DND-41 (cell line): ENCODE data around the gene SAMD8.
"Not testable (repeated sequence)": the region's sequence is repeated elsewhere in the genome, so short reads cannot be mapped to it uniquely, and the experiment has no call there.

Source experiments
- ATAC-seq: fragments of 200-7000 bp; cut with Tn5 transposase; 3 replicates; pipeline ENCODE4 v1.9.1; 2021; ENCODE audit warnings: low read depth; ENCODE audit not compliant: insufficient read depth
- DNase-seq: peaks from one replicate; pipeline ENCODE4 v3.0.0-alpha.2; 2020
- H2AFZ ChIP-seq: 2 replicates; pipeline ENCODE4 v1.6.0; 2012; ENCODE audit warnings: low read depth, low read length
- H3K27ac ChIP-seq: 2 replicates; pipeline ENCODE4 v1.5.1; 2012; ENCODE audit warnings: low read length, inconsistent platforms
- H3K27me3 ChIP-seq: fragments of 200-600 bp; sonication (generic); 2 replicates; pipeline ENCODE4 v1.6.0; 2012; ENCODE audit warnings: low read length, mild to moderate bottlenecking, inconsistent platforms; ENCODE audit not compliant: insufficient read depth, poor library complexity
- H3K36me3 ChIP-seq: 2 replicates; pipeline ENCODE4 v1.5.1; 2012; ENCODE audit warnings: low read length, inconsistent platforms; ENCODE audit not compliant: insufficient read depth
- H3K4me1 ChIP-seq: 2 replicates; pipeline ENCODE4 v1.5.1; 2012; ENCODE audit warnings: mild to moderate bottlenecking, low read length; ENCODE audit not compliant: insufficient read depth
- H3K4me2 ChIP-seq: 2 replicates; pipeline ENCODE4 v1.6.0; 2012; ENCODE audit warnings: mild to moderate bottlenecking, moderate library complexity, low read length, inconsistent platforms; ENCODE audit not compliant: insufficient read depth
- H3K4me3 ChIP-seq, 2 experiments: fragments of 200-600 bp in 1 of 2; shearing (Covaris generic) in 1 of 2; 2 replicates each; pipeline ENCODE4 v1.5.1; 2012 to 2016; ENCODE audit warnings: inconsistent platforms in 2 of 2, low read length in 2 of 2, mild to moderate bottlenecking in 2 of 2, low read depth in 1 of 2, moderate library complexity in 1 of 2
- H3K79me2 ChIP-seq: 2 replicates; pipeline ENCODE4 v1.6.0; 2012; ENCODE audit warnings: low read length, inconsistent platforms; ENCODE audit not compliant: insufficient read depth
- H3K9ac ChIP-seq: 2 replicates; pipeline ENCODE4 v1.6.0; 2012; ENCODE audit warnings: low read depth, mild to moderate bottlenecking, inconsistent platforms, low read length, moderate library complexity
- H3K9me3 ChIP-seq: 2 replicates; pipeline ENCODE4 v1.5.1; 2012; ENCODE audit warnings: low read length, moderate library complexity, mild to moderate bottlenecking, inconsistent platforms; ENCODE audit not compliant: insufficient read depth, severe bottlenecking
- H4K20me1 ChIP-seq: 2 replicates; pipeline ENCODE4 v1.6.0; 2012; ENCODE audit warnings: low read length; ENCODE audit not compliant: insufficient read depth
- CTCF ChIP-seq: IDR thresholded peaks from 2 replicates; pipeline ENCODE4 v1.5.1; 2012; ENCODE audit warnings: borderline replicate concordance, low read length, moderate library complexity, mild to moderate bottlenecking; ENCODE audit not compliant: poor library complexity, severe bottlenecking; ENCODE audit errors: extremely low read depth
- EZH2 ChIP-seq: IDR thresholded peaks from 3 replicates; pipeline ENCODE4 v1.6.1; 2012; ENCODE audit warnings: borderline replicate concordance, low read depth, mild to moderate bottlenecking, moderate library complexity, low read length, inconsistent platforms; ENCODE audit not compliant: severe bottlenecking

The SAMD8 gene

GRCh38 chr10:75117995-75118394 lies 6.5 kb downstream of the SAMD8 start:
- H3K36me3 ChIP-seq: no peaks in the 10 kb centered on the region
- peaks cover 9% of the 10 kb centered on the region; the same call in 1 of the 2 replicates for H3K4me1 ChIP-seq
- no peak overlapping the region for H2AFZ ChIP-seq
- DNase-seq (no peak), ATAC-seq (no peak)
- no peak overlapping the region for H3K4me3 ChIP-seq
- no peak for TF ChIP-seq EZH2
- no peak for TF ChIP-seq CTCF
- no peaks in the 10 kb centered on the region for H3K9me3 ChIP-seq
- peaks cover 90% of the 10 kb centered on the region for H3K79me2 ChIP-seq
- no peak overlapping the region for H3K4me2 ChIP-seq
- no peaks in the 10 kb centered on the region for H3K27me3 ChIP-seq
- H3K27ac ChIP-seq: no peak overlapping the region
- H3K9ac ChIP-seq: no peak overlapping the region
- peaks cover 14% of the 10 kb centered on the region; the same call in 1 of the 2 replicates for H4K20me1 ChIP-seq

GRCh38 chr10:75119444-75120066 lies 8.1 kb downstream of the SAMD8 start:
- not testable (repeated sequence) for DNase-seq, H3K4me3 ChIP-seq, H2AFZ ChIP-seq, H3K4me1 ChIP-seq, H3K27ac ChIP-seq, H3K36me3 ChIP-seq, H3K4me2 ChIP-seq, H3K9me3 ChIP-seq, H3K9ac ChIP-seq, ATAC-seq, H3K27me3 ChIP-seq
- Histone ChIP-seq H3K79me2 (peaks cover 89% of the 10 kb centered on the region), H4K20me1 (peaks cover 18% of the 10 kb centered on the region; the same call in 1 of the 2 replicates)

- Histone ChIP-seq H3K36me3 (peaks cover 7% of the 10 kb centered on the region; the same call in 1 of the 2 replicates), H3K9me3 (no peaks in the 10 kb centered on the region), H4K20me1 (peaks cover 18% of the 10 kb centered on the region; the same call in 1 of the 2 replicates), H3K79me2 (peaks cover 89% of the 10 kb centered on the region), H3K27me3 (no peaks in the 10 kb centered on the region), H3K4me3 (no peak overlapping the region), H3K4me2 (no peak overlapping the region), H3K27ac (no peak overlapping the region), H2AFZ (no peak overlapping the region), H3K4me1 (no peaks in the 10 kb centered on the region), H3K9ac (no peak overlapping the region)
- no peak for DNase-seq
- ATAC-seq: no peak
- TF ChIP-seq EZH2: no peak
These were observed 9.9 kb downstream of the SAMD8 start for GRCh38 chr10:75121322-75121721.

GRCh38 chr10:75122505-75122904 lies 11.0 kb downstream of the SAMD8 start:
- Histone ChIP-seq H2AFZ (no peak overlapping the region), H4K20me1 (peaks cover 13% of the 10 kb centered on the region; the same call in 1 of the 2 replicates), H3K9ac (no peak overlapping the region), H3K4me2 (no peak overlapping the region), H3K27me3 (no peaks in the 10 kb centered on the region), H3K4me3 (no peak overlapping the region), H3K79me2 (peaks cover 89% of the 10 kb centered on the region), H3K27ac (no peak overlapping the region), H3K36me3 (peaks cover 7% of the 10 kb centered on the region; the same call in 1 of the 2 replicates), H3K4me1 (no peaks in the 10 kb centered on the region), H3K9me3 (no peaks in the 10 kb centered on the region)
- ATAC-seq (no peak), DNase-seq (no peak)
- TF ChIP-seq EZH2 (no peak), CTCF (no peak)
